Kidney (tissue), 14 donors: ENCODE results near the gene MED7. TPM values are rescaled to one million over a fixed set of nuclear protein-coding genes. Genes with fewer than 3 reads are reported as not detected.

ENCODE experiments used
- DNase-seq, 5 donors: peaks; one replicate each; pipeline ENCODE4 v3.0.0-alpha.2; 2013 to 2020
- FAIRE-seq: peaks from 2 replicates; lab custom pipeline; 2012; peaks lifted over from hg19 to GRCh38; lab: Jason Lieb, UNC
- H3K27ac ChIP-seq, 2 donors: one replicate each; pipeline ENCODE4 v1.7.0; 2013; ENCODE audit warnings: low read depth in 2 of 2, low read length in 2 of 2, inconsistent platforms in 1 of 2
- H3K27me3 ChIP-seq: one replicate; pipeline ENCODE4 v1.7.1; 2013; ENCODE audit warnings: low read length, inconsistent platforms; ENCODE audit not compliant: control insufficient read depth, insufficient read depth
- H3K36me3 ChIP-seq, 3 donors: one replicate each; pipeline versions ENCODE4 v1.7.0 to v1.7.1; 2013; ENCODE audit warnings: low read length in 3 of 3, control low read depth in 1 of 3, inconsistent platforms in 1 of 3; ENCODE audit not compliant: insufficient read depth in 3 of 3, control insufficient read depth in 2 of 3
- H3K4me1 ChIP-seq, 3 donors: one replicate each; pipeline versions ENCODE4 v1.7.0 to v1.7.1; 2013; ENCODE audit warnings: low read length in 3 of 3, inconsistent platforms in 1 of 3, low read depth in 1 of 3; ENCODE audit not compliant: control insufficient read depth in 2 of 3, insufficient read depth in 2 of 3
- H3K4me3 ChIP-seq, 3 donors: one replicate each; pipeline versions ENCODE4 v1.7.0 to v1.8.1; 2013; ENCODE audit warnings: low read length in 3 of 3, control low read depth in 1 of 3, inconsistent platforms in 1 of 3
- H3K9ac ChIP-seq, 3 donors: one replicate each; pipeline versions ENCODE4 v1.7.0 to v1.7.1; 2013; ENCODE audit warnings: low read length in 3 of 3, control low read depth in 1 of 3, inconsistent platforms in 1 of 3
- H3K9me3 ChIP-seq, 3 donors: one replicate each; pipeline versions ENCODE4 v1.7.0 to v1.7.1; 2013; ENCODE audit warnings: low read length in 3 of 3, control low read depth in 1 of 3, inconsistent platforms in 1 of 3; ENCODE audit not compliant: control insufficient read depth in 2 of 3, insufficient read depth in 1 of 3
- intact Hi-C: fragments of 100-400 bp; cut with DNase I; formaldehyde crosslinking; loops from one replicate; pipeline ENCODE4 v1.11.1; 2022
- polyA plus RNA-seq: library from polyadenylated mRNA; stranded (reverse); fragments of 350-450 nt; fragmentation: Illumina TruSeq; extraction: RNeasy Lipid Tissue Mini Kit (QIAGEN cat#74804); gene quantifications from one replicate; pipeline ENCODE4 v1.2.3, GENCODE V29; 2014; ENCODE audit warnings: low read depth, low replicate concordance; ENCODE audit not compliant: insufficient read depth
- total RNA-seq: library from RNA; stranded (reverse); fragmentation: NEBNext Ultra II Directional; extraction: Animal tissue kit (Norgen Biotek cat#: 25700); gene quantifications from one replicate; pipeline ENCODE4 v1.2.1, GENCODE V29; 2021
- TF ChIP-seq, protein P1 (sequence below): IDR thresholded peaks from 3 replicates; pipeline ENCODE4 v1.5.1; 2012; ENCODE audit warnings: mild to moderate bottlenecking, moderate library complexity, borderline replicate concordance; ENCODE audit not compliant: insufficient read depth; ENCODE audit errors: extremely low read depth
- donor health status: control.
- donor health status: control.
- donor health status: control.
- donor health status: control.
- donor health status: control.
- donor health status: DM: yes; HTN: yes; CAD: no.
- donor health status: Normal renal cell carcinoma (clear cell type).

The MED7 gene
- total and polyA plus RNA-seq, 2 donors from 2014 or later = 18.2 to 28.6 TPM

DNA sequence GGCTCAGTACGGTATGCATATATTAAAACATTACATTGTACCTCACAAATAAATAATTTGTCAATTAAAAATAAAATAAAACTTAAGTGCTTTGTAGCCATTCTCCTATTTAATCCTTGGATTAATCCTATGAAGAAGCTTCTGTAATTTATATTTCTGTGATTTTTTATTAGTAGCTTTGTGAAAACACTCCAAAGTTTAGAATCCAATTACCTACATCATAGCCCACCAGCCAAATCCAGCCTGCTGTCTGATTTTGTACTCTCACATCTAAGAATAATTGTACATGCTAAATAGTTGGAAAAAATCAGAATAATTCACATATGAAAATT lies 10.4 kb downstream of the MED7 start:
- Histone ChIP-seq H3K9ac (no peak overlapping the region), H3K27ac (no peak overlapping the region), H3K27me3 (no peaks in the 10 kb centered on the region), H3K4me3 (no peak overlapping the region), H3K9me3 (no peaks in the 10 kb centered on the region), H3K4me1 (peaks cover 0 to 3% (median 0%) of the 10 kb centered on the region in 3 donors), H3K36me3 (no peaks in the 10 kb centered on the region)
- FAIRE-seq (no peak), DNase-seq (no peak)
- TF ChIP-seq, protein P1, sequence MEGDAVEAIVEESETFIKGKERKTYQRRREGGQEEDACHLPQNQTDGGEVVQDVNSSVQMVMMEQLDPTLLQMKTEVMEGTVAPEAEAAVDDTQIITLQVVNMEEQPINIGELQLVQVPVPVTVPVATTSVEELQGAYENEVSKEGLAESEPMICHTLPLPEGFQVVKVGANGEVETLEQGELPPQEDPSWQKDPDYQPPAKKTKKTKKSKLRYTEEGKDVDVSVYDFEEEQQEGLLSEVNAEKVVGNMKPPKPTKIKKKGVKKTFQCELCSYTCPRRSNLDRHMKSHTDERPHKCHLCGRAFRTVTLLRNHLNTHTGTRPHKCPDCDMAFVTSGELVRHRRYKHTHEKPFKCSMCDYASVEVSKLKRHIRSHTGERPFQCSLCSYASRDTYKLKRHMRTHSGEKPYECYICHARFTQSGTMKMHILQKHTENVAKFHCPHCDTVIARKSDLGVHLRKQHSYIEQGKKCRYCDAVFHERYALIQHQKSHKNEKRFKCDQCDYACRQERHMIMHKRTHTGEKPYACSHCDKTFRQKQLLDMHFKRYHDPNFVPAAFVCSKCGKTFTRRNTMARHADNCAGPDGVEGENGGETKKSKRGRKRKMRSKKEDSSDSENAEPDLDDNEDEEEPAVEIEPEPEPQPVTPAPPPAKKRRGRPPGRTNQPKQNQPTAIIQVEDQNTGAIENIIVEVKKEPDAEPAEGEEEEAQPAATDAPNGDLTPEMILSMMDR = no peak
- intact Hi-C loops = no loop called here

DNA sequence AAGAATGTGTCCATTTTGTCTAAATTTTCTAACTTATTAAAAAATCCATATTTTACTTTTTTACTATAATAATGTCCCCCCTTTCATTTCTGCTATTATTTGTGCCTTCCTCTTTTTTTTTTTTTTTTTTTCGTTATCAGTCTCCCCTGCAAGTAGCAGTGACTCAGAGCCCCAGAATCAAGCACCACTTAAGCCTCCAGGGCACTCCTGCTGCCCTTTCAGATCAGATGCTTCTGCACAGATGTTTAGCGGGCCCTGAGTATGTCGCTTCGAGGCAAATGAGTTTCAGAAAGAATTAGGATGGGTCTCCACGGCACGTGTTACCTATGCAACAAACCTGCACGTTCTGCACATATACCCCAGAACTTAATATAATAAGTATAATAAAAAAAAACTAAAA lies 11.7 kb downstream of the MED7 start:
- Histone ChIP-seq H3K27me3 (no peaks in the 10 kb centered on the region), H3K4me1 (peaks cover 0 to 3% (median 0%) of the 10 kb centered on the region in 3 donors), H3K27ac (no peak overlapping the region), H3K36me3 (no peaks in the 10 kb centered on the region), H3K9ac (no peak overlapping the region), H3K4me3 (no peak overlapping the region), H3K9me3 (no peaks in the 10 kb centered on the region)
- DNase-seq (no peak), FAIRE-seq (no peak)
- TF ChIP-seq, protein P1 = no peak
- intact Hi-C loops = no loop called here

DNA sequence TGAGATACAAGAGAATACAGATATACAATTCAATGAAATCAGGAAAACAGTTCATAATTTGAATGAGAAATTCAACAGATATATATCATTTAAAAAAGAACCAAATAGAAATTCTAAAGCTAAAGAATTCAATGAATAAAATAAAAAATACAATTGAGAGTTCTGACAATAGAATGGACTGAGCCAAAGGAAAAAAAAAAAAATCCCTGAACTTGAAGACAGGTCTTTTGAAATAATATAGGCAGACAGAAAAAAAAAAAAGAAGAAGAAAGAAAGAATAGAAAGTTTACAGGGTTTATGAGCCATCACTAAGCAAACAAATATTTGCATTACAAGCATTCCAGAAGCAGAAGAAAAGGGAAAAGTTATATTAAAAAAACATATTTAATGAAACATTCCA lies 21.0 kb downstream of the MED7 start:
- Histone ChIP-seq H3K4me1 (no peaks in the 10 kb centered on the region), H3K9ac (no peak overlapping the region), H3K9me3 (peaks cover 0 to 3% (median 0%) of the 10 kb centered on the region in 3 donors), H3K4me3 (no peak overlapping the region), H3K36me3 (no peaks in the 10 kb centered on the region), H3K27me3 (no peaks in the 10 kb centered on the region), H3K27ac (no peak overlapping the region)
- DNase-seq (no peak), FAIRE-seq (peak; percentile 17)
- TF ChIP-seq, protein P1 = no peak
- intact Hi-C loops = no loop called here

DNA sequence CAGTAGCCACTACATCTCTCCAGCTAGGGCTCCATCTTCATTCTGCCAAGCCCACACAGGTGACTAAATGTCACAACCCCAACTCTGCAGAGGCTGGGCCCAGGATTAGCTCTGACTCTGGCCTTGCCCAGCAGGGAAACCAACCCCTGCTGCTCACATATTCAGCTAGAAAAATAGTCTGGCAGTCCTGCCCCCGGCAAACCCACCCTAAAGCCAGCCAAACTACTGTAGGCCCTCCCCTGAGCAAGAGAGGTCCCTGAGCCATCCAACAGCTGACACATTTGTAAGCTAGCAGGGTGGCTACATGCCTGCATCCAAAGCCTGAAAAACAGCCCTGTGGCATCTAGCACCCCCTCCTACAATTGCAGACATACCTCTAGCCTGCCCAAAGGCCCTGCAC lies 22.6 kb downstream of the MED7 start:
- FAIRE-seq = no peak
- DNase-seq = no peak
- intact Hi-C loops = no loop called here
- no peak overlapping the region for H3K4me3 ChIP-seq
- no peaks in the 10 kb centered on the region for H3K4me1 ChIP-seq
- H3K9ac ChIP-seq = no peak overlapping the region
- no peaks in the 10 kb centered on the region for H3K36me3 ChIP-seq
- H3K27me3 ChIP-seq = no peaks in the 10 kb centered on the region
- peaks cover 0 to 3% (median 0%) of the 10 kb centered on the region in 3 donors for H3K9me3 ChIP-seq
- TF ChIP-seq, protein P1 = no peak
- no peak overlapping the region for H3K27ac ChIP-seq
